Panc1 (cell line): ENCODE data around the gene TTC27. TPM values are rescaled to one million over a fixed set of nuclear protein-coding genes. Genes with fewer than 3 reads are reported as not detected.

Source experiments
- ATAC-seq: fragments of 200-7000 bp; cut with Tn5 transposase; 2 replicates; pipeline ENCODE4 v1.9.1; 2020; ENCODE audit warnings: mild to moderate bottlenecking, moderate library complexity
- BruUV-seq: library from RNA; stranded (reverse); fragments of 400-500 nt; replicated peaks from 2 replicates; lab custom pipeline; 2021; lab: Mats Ljungman, UMichigan
- CTCF ChIA-PET: fragments of 300-600 bp; sonication (Branson Sonifier 250); formaldehyde crosslinking; loops from one replicate; lab custom pipeline; 2022; ENCODE audit warnings: antibody characterized with exemption; lab: Charles Lee
- POLR2A ChIA-PET: fragments of 300-600 bp; sonication (Branson Sonifier 250); formaldehyde crosslinking; loops from one replicate; lab custom pipeline; 2022; ENCODE audit warnings: antibody characterized with exemption; lab: Charles Lee
- DNase-seq: peaks from one replicate; pipeline ENCODE4 v3.0.0-alpha.2; 2010; ENCODE audit warnings: low read depth, low spot score
- H3K27ac ChIP-seq: 2 replicates; pipeline ENCODE4 v1.5.1; 2011; ENCODE audit warnings: mild to moderate bottlenecking, low read length, inconsistent platforms
- H3K27me3 ChIP-seq: fragments of 200-500 bp; sonication (Bioruptor generic); 2 replicates; pipeline ENCODE4 v1.6.0; 2014; ENCODE audit warnings: low read length, inconsistent platforms; ENCODE audit not compliant: control insufficient read depth, insufficient read depth
- H3K36me3 ChIP-seq: fragments of 200-500 bp; sonication (Bioruptor generic); 2 replicates; pipeline ENCODE4 v1.5.1; 2014; ENCODE audit warnings: inconsistent platforms, mild to moderate bottlenecking, low read length, moderate library complexity; ENCODE audit not compliant: control insufficient read depth, insufficient read depth
- H3K4me1 ChIP-seq: 2 replicates; pipeline ENCODE4 v1.5.1; 2011; ENCODE audit warnings: inconsistent platforms, mild to moderate bottlenecking, low read length, moderate library complexity; ENCODE audit not compliant: control insufficient read depth, insufficient read depth
- H3K4me3 ChIP-seq, 2 experiments: 2 replicates each; pipeline ENCODE4 v1.5.1; 2011 to 2012; ENCODE audit warnings: low read depth in 2 of 2, low read length in 2 of 2, mild to moderate bottlenecking in 2 of 2, inconsistent platforms in 1 of 2, moderate library complexity in 1 of 2
- H3K9me3 ChIP-seq: fragments of 200-500 bp; sonication (Bioruptor generic); 2 replicates; pipeline ENCODE4 v1.5.1; 2014; ENCODE audit warnings: low read depth, mild to moderate bottlenecking, inconsistent platforms, low read length, moderate library complexity; ENCODE audit not compliant: control insufficient read depth, insufficient read depth
- CTCF ChIP-seq: fragments of 450-650 bp; IDR thresholded peaks from 2 replicates; pipeline ENCODE4 v1.5.1; 2017; ENCODE audit warnings: mild to moderate bottlenecking
- POLR2AphosphoS5 ChIP-seq: IDR thresholded peaks from 2 replicates; pipeline ENCODE4 v1.6.1; 2012; ENCODE audit warnings: mild to moderate bottlenecking, low read depth, low read length, moderate library complexity
- REST ChIP-seq, 2 experiments: IDR thresholded peaks; 2 replicates each; pipeline ENCODE4 v1.6.1; 2011 to 2012; ENCODE audit warnings: low read depth in 2 of 2, control low read depth in 1 of 2, low read length in 1 of 2, mild to moderate bottlenecking in 1 of 2, moderate library complexity in 1 of 2; ENCODE audit not compliant: insufficient read depth in 1 of 2
- SIN3A ChIP-seq: IDR thresholded peaks from 2 replicates; pipeline ENCODE4 v1.6.1; 2012; ENCODE audit warnings: low read depth, mild to moderate bottlenecking, low read length, moderate library complexity, borderline replicate concordance; ENCODE audit not compliant: insufficient read depth
- TCF7L2 ChIP-seq: IDR thresholded peaks from 2 replicates; pipeline ENCODE4 v1.6.1; 2011; ENCODE audit warnings: mild to moderate bottlenecking, low read depth, low read length, inconsistent platforms
- in situ Hi-C: cut with HindIII; loops from 2 replicates; pipeline ENCODE4 v1.10.0; 2016; ENCODE audit warnings: low sequenced_read_pairs, low pct_unique_long_range_greater_than_20kb
- intact Hi-C: fragments of 100-400 bp; cut with micrococcal nuclease; formaldehyde crosslinking; loops from one replicate; pipeline ENCODE4 v1.10.0; 2022; ENCODE audit not compliant: unreplicated experiment
- total RNA-seq: library from RNA; stranded (reverse); gene quantifications from one replicate; pipeline ENCODE4 v1.2.1, GENCODE V29; 2021; ENCODE audit not compliant: unreplicated experiment

TTC27 gene
- total RNA-seq, 1 experiment from 2014 or later: 24.7 TPM

GRCh38 chr2:32668254-32668653 lies 40.4 kb downstream of the TTC27 start:
- no TSS peak for BruUV-seq
- no peak overlapping the region for H3K4me3 ChIP-seq
- no peak overlapping the region for H3K27ac ChIP-seq
- intact Hi-C loops: no loop called here
- no peak for DNase-seq
- TF ChIP-seq REST (IDR thresholded peaks at IDR 0.05; ENCODE audit: insufficient read depth in 1 of 2, low read depth in 2 of 2, low read length in 1 of 2) (no peak), POLR2AphosphoS5 (no peak), CTCF (no peak), SIN3A (no peak), TCF7L2 (no peak)
- ATAC-seq: no peak
- ChIA-PET CTCF (no interaction called here), POLR2A (no interaction called here)
- no peaks in the 10 kb centered on the region for H3K9me3 ChIP-seq
- no peaks in the 10 kb centered on the region for H3K4me1 ChIP-seq
- no peaks in the 10 kb centered on the region; the same call in 1 of the 2 replicates for H3K36me3 ChIP-seq
- in situ Hi-C loops: no loop called here
- no peaks in the 10 kb centered on the region for H3K27me3 ChIP-seq

- H3K9me3 ChIP-seq: no peaks in the 10 kb centered on the region
- POLR2A ChIA-PET: no interaction called here
- no TSS peak for BruUV-seq
- H3K27ac ChIP-seq: no peak overlapping the region
- H3K27me3 ChIP-seq: no peaks in the 10 kb centered on the region
- CTCF ChIA-PET: no interaction called here
- intact Hi-C loops (no loop called here), in situ Hi-C loops (no loop called here)
- ATAC-seq (no peak), DNase-seq (no peak)
- H3K4me1 ChIP-seq: no peaks in the 10 kb centered on the region
- H3K36me3 ChIP-seq: no peaks in the 10 kb centered on the region; the same call in 1 of the 2 replicates
- H3K4me3 ChIP-seq: no peak overlapping the region
- no peak for TF ChIP-seq REST (IDR thresholded peaks at IDR 0.05; ENCODE audit: insufficient read depth in 1 of 2, low read depth in 2 of 2, low read length in 1 of 2)
Observed at GRCh38 chr2:32671885-32672533, 44.2 kb downstream of the TTC27 start.
